Measurements from ENCODE around the gene ACCS.

Gene ACCS

DNA sequence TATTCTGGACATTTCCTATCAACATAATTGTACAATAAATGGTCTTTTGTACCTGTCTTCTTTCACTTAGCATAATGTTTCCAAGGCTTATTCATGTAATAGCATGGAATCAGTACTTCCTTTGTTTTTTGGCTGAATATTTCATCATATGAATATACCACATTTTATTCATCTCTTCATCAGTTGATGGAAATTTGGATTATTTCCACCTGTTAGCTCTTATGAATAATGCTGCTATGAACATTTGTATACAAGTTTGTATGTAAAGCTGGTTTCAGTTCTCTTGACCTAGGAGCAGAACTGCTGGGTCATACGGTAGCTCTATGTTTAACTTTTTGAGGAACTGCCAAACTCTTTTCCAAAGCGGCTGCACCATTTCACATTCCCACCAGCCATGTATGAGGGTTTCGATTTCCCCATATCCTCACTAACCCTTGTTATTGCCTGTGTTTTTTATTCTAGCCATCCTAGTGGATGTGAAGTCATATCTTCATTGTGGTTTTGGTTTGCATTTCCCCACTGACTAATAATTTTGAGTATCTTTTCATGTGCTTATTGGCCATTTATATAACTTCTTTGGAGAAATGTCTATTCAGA, 50.3 kb downstream of the ACCS start:
- H3K27me3 Mint-ChIP-seq: no peaks in the 10 kb centered on the region

DNA sequence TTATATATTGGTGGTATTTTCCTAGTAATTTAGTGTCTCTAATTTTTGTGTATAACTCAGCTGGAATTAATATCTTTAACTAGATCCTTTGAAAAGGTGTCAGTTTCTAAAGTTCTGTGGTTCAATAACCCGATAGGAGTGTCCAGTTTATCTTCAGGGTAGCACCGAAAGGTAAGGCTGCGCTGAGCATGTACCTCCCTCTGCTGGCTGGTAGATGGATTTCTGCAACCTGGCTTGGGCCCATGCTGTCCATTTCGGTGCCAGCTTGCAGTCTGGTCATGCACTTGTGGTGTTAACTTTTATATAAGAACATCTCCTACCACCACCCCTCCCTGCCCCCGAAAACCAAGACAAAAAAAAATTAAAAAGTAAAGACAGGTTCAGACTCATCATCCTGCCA, 54.1 kb downstream of the ACCS start:
- H3K4me3 Mint-ChIP-seq: no peak overlapping the region
- no peaks in the 10 kb centered on the region for H3K27me3 Mint-ChIP-seq
- no peaks in the 10 kb centered on the region for H3K9me3 Mint-ChIP-seq
- H3K4me1 Mint-ChIP-seq: no peaks in the 10 kb centered on the region
- DNase-seq (ENCODE audit: low spot score in 2 of 2): no peak
- peaks cover 47% of the 10 kb centered on the region for H3K36me3 Mint-ChIP-seq
- no peak overlapping the region for H3K27ac Mint-ChIP-seq
- no peak for ATAC-seq (ENCODE audit: low read depth)

More for the DNA sequence above, 50.3 kb downstream of the ACCS start:
- H3K36me3 Mint-ChIP-seq: peaks cover 41% of the 10 kb centered on the region
- no peaks in the 10 kb centered on the region for H3K4me1 Mint-ChIP-seq
- no peaks in the 10 kb centered on the region for H3K9me3 Mint-ChIP-seq
- ATAC-seq (ENCODE audit: low read depth) (no peak), DNase-seq (ENCODE audit: low spot score in 2 of 2) (no peak)
- no peak overlapping the region for H3K27ac Mint-ChIP-seq
- no peak overlapping the region for H3K4me3 Mint-ChIP-seq

DNA sequence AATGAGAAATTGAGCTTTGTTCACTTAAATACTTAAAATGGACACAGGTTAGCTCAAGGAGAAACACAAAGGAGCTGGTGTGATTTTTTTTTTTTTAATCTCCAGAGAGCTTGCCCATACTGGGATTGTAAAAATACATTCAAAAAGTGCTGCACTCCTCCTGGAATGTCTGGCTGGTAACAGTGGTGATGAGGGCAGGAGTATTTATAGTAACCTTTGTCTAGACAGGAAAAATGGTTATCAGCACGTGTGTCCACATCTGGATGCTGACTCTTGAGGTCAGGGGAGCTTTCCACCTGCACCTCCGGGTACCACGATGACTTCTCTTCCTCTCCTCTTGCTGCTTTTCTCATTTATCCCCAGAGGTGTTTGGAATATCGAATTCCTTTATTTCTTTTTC, 59.5 kb downstream of the ACCS start:
- H3K27ac Mint-ChIP-seq: no peak overlapping the region
- DNase-seq (ENCODE audit: low spot score in 2 of 2): no peak
- H3K27me3 Mint-ChIP-seq: no peaks in the 10 kb centered on the region
- H3K4me1 Mint-ChIP-seq: no peaks in the 10 kb centered on the region
- no peak overlapping the region for H3K4me3 Mint-ChIP-seq
- peaks cover 50% of the 10 kb centered on the region for H3K36me3 Mint-ChIP-seq
- H3K9me3 Mint-ChIP-seq: no peaks in the 10 kb centered on the region
- no peak for ATAC-seq (ENCODE audit: low read depth)

DNA sequence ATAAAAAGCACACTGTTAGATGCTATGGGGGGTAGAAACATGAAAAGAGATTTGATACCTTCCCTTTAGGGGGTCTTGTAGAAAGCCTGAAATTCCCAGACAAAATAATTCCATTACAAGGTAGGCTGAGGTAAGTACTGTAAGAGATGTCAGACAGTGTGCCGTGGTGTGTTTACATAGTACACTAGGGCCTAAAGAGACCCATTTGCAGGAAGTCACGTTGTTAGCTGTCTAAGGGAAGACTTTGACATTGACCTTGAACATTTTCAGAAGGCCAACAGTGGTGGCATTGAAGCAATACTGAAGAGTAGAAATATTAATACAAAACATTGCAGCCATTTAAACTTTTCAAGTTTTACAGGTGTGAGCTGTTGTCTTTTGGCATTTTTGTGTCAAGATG, 60.2 kb downstream of the ACCS start:
- Mint-ChIP-seq H3K4me1 (no peaks in the 10 kb centered on the region), H3K27ac (no peak overlapping the region), H3K36me3 (peaks cover 49% of the 10 kb centered on the region)

DNA sequence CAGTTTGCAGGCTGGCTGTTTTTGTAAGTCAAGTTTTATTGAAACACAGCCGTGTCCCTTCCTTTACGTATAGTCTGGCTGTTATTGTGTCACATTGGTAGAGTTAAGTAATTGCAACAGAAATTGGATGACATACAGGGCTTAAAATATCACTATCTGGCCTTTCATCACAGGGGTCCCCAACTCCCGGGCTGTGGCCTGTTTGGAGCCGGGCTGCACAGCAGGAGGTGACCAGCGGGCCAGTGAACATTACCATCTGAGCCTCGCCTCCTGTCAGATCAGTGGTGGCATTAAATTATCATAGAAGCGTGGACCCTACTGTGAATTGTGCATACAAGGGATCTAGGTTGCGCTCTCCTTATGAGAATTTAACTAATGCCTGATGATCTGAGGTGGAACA, 61.1 kb downstream of the ACCS start:
- Mint-ChIP-seq H3K36me3 (peaks cover 44% of the 10 kb centered on the region), H3K4me1 (no peaks in the 10 kb centered on the region)
- no peak for ATAC-seq (ENCODE audit: low read depth)

More for the DNA sequence above, 60.2 kb downstream of the ACCS start:
- ATAC-seq (ENCODE audit: low read depth): no peak
- H3K4me3 Mint-ChIP-seq: no peak overlapping the region
- no peaks in the 10 kb centered on the region for H3K27me3 Mint-ChIP-seq
- DNase-seq (ENCODE audit: low spot score in 2 of 2): no peak
- H3K9me3 Mint-ChIP-seq: no peaks in the 10 kb centered on the region

DNA sequence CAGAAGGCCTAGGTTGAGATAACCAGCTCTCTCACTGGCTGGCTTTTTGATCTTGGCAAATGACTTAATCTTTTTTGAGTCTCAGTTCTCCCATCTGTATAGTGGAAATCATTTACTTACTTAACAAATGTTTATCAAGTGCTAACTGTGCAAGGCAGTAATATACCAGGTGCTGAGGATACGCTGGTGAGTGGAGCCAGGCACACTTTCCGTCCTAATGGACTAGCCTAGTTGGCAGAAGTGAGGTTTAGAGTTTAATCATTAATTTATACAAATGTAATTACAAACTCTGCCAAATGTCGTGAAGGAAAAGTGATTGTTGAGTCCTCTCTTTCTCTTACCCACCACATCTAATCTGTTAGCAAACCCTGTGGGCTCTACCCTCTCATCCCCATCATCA, 62.7 kb downstream of the ACCS start:
- H3K4me3 Mint-ChIP-seq: no peak overlapping the region
- peaks cover 49% of the 10 kb centered on the region for H3K36me3 Mint-ChIP-seq
- ATAC-seq (ENCODE audit: low read depth) (no peak), DNase-seq (ENCODE audit: low spot score in 2 of 2) (no peak)
- H3K27me3 Mint-ChIP-seq: no peaks in the 10 kb centered on the region
- no peaks in the 10 kb centered on the region for H3K9me3 Mint-ChIP-seq
- H3K27ac Mint-ChIP-seq: no peak overlapping the region
- no peaks in the 10 kb centered on the region for H3K4me1 Mint-ChIP-seq

More for the DNA sequence above, 61.1 kb downstream of the ACCS start:
- no peak overlapping the region for H3K4me3 Mint-ChIP-seq
- no peaks in the 10 kb centered on the region for H3K9me3 Mint-ChIP-seq
- DNase-seq (ENCODE audit: low spot score in 2 of 2): no peak
- H3K27me3 Mint-ChIP-seq: no peaks in the 10 kb centered on the region
- no peak overlapping the region for H3K27ac Mint-ChIP-seq

DNA sequence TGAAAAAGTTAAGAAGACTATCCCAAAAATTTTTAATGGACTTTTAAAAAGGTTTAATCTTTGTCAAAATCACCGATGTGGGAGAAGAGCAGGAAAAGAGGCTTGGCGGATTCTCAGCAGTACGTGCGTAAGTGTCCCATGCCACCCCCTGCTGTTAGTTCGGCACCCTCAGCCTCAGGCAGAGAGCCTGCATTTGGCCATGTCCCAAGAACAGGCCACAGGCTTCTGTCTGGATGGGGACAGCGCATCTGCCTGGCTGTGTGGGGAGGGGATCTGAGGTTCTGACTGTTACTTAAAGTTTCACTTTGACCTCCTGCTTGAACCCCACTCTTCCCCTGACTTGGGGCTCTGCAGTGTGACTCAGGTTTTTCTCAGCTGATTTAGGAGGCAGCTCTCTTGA, 64.7 kb downstream of the ACCS start:
- no peak for DNase-seq (ENCODE audit: low spot score in 2 of 2)
- Mint-ChIP-seq H3K4me3 (no peak overlapping the region), H3K27me3 (no peaks in the 10 kb centered on the region), H3K9me3 (no peaks in the 10 kb centered on the region), H3K27ac (no peak overlapping the region), H3K4me1 (no peaks in the 10 kb centered on the region), H3K36me3 (peaks cover 42% of the 10 kb centered on the region)
- ATAC-seq (ENCODE audit: low read depth): no peak

DNA sequence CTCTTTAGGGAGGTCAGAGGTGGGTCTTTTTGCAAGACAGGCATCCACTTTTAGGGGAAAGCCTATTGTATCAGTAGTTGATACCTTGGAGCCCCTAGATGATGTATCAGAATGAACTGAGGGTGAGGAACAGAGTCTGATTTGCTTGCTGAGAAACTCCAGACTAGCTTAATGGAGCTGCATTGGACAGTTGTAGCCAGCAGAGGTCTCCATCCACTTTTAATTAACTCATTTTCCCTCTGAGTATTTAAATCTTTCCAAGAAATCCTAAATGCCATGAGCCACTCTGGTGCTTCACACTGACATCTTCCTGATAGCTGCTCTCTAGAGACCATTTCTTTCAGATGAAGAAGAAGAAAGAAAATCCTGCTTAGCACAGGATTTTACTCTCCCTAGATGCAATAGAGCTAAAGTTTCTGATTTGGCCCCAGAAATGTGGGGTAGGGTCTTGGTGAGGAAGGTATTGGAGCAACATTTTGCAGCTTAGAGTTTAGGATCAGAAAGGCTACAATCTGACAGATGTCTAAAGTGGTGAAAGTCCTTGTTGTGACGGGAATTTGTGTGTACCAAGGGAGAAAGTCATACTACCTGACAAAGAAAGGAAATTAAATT, 67.4 kb downstream of the ACCS start:
- no peaks in the 10 kb centered on the region for H3K9me3 Mint-ChIP-seq
- ATAC-seq (ENCODE audit: low read depth): no peak
- no peaks in the 10 kb centered on the region for H3K27me3 Mint-ChIP-seq
- H3K4me3 Mint-ChIP-seq: no peak overlapping the region
- no peak overlapping the region for H3K27ac Mint-ChIP-seq
- DNase-seq (ENCODE audit: low spot score in 2 of 2): no peak
- peaks cover 43% of the 10 kb centered on the region for H3K36me3 Mint-ChIP-seq
- no peaks in the 10 kb centered on the region for H3K4me1 Mint-ChIP-seq
